LNCAP (cell line): ENCODE results near the gene STIM1.

Source experiments
- CTCF ChIP-seq: fragments of 450-650 bp; IDR thresholded peaks from 2 replicates; pipeline ENCODE4 v1.5.1; 2017; ENCODE audit warnings: mild to moderate bottlenecking

The STIM1 gene

GRCh38 chr11:4064278-4064955 is 209.0 kb downstream of the STIM1 start:
- no peak for TF ChIP-seq CTCF

- TF ChIP-seq CTCF: no peak
These were observed 209.6 kb downstream of the STIM1 start for GRCh38 chr11:4065086-4065485.

GRCh38 chr11:4065601-4066377 is 210.3 kb downstream of the STIM1 start:
- no peak for TF ChIP-seq CTCF

GRCh38 chr11:4066910-4067309 is 211.4 kb downstream of the STIM1 start:
- no peak for TF ChIP-seq CTCF

- TF ChIP-seq CTCF: no peak
These were observed 213.5 kb downstream of the STIM1 start for GRCh38 chr11:4068962-4069361.

- no peak for TF ChIP-seq CTCF
These were observed 215.9 kb downstream of the STIM1 start for GRCh38 chr11:4071325-4071724.

GRCh38 chr11:4071914-4072313 is 216.4 kb downstream of the STIM1 start:
- TF ChIP-seq CTCF: no peak
